K562 (cell line): ENCODE results near the gene COL13A1. TPM values are rescaled to one million over a fixed set of nuclear protein-coding genes. Genes with fewer than 3 reads are reported as not detected.

Experiments
- ATAC-seq: fragments of 200-7000 bp; cut with Tn5 transposase; 3 replicates; pipeline ENCODE4 v1.9.1; 2020; ENCODE audit warnings: moderate library complexity
- BruUV-seq: library from RNA; stranded (reverse); fragments of 400-500 nt; replicated peaks from 2 replicates; lab custom pipeline; 2021; lab: Mats Ljungman, UMichigan
- CTCF ChIA-PET: fragments of 300-600 bp; formaldehyde crosslinking; extraction: SDS; loops from one replicate; lab custom pipeline; 2021; ENCODE audit warnings: low intra/inter-chr PET ratio; lab: Yijun Ruan, JAX
- POLR2A ChIA-PET: fragments of 300-600, 350-650 bp; sonication (Branson Sonifier 250); formaldehyde crosslinking; extraction: SDS; loops from one replicate; lab custom pipeline; 2021; ENCODE audit warnings: antibody characterized with exemption, inconsistent platforms; lab: Yijun Ruan, JAX
- DNase-seq, 4 experiments: peaks; one replicate each; pipeline versions ENCODE4 v3.0.0 to v3.0.0-alpha.2; 2011 to 2018; ENCODE audit warnings: low spot score in 3 of 4, mixed read lengths in 3 of 4; ENCODE audit errors: extremely low read depth in 1 of 4
- FAIRE-seq: peaks from 2 replicates; lab custom pipeline; 2011; peaks lifted over from hg19 to GRCh38; lab: Jason Lieb, UNC
- H2AFZ ChIP-seq: 2 replicates; pipeline ENCODE4 v1.6.0; 2011; ENCODE audit warnings: low read depth, low read length, control low read depth, inconsistent platforms
- H3K27ac ChIP-seq: fragments of 200-600 bp; 3 replicates; pipeline ENCODE4 v1.8.0; 2011; ENCODE audit warnings: low read depth, mild to moderate bottlenecking, control low read depth, inconsistent platforms, low read length, moderate library complexity, mixed read lengths; ENCODE audit errors: extremely low read depth
- H3K27me3 ChIP-seq, 2 experiments: fragments of 300-600 bp in 1 of 2; 2 replicates in 1 of 2; 3 replicates in 1 of 2; pipeline versions ENCODE4 v1.6.0 to v1.8.0; 2011; ENCODE audit warnings: inconsistent platforms in 2 of 2, low read length in 2 of 2, mild to moderate bottlenecking in 1 of 2, mixed read lengths in 1 of 2, moderate library complexity in 1 of 2; ENCODE audit not compliant: control insufficient read depth in 2 of 2, insufficient read depth in 2 of 2
- H3K36me3 ChIP-seq: fragments of 300-600 bp; 3 replicates; pipeline ENCODE4 v1.8.0; 2011; ENCODE audit warnings: mild to moderate bottlenecking, low read length, inconsistent platforms; ENCODE audit not compliant: control insufficient read depth, insufficient read depth
- H3K4me1 ChIP-seq, 2 experiments: fragments of 200-600 bp in 1 of 2; replicated peaks in 1 of 2; 2 replicates in 1 of 2; 3 replicates in 1 of 2; pipeline versions ENCODE4 v1.5.1 to v1.8.0; 2011; ENCODE audit warnings: inconsistent platforms in 2 of 2, low read length in 2 of 2, mild to moderate bottlenecking in 1 of 2, mixed read lengths in 1 of 2, moderate library complexity in 1 of 2; ENCODE audit not compliant: control insufficient read depth in 2 of 2, insufficient read depth in 2 of 2
- H3K4me2 ChIP-seq: 2 replicates; pipeline ENCODE4 v1.6.1; 2011; ENCODE audit warnings: low read length, control low read depth, inconsistent platforms, mixed read lengths; ENCODE audit not compliant: insufficient read depth
- H3K4me3 ChIP-seq: fragments of 200-600 bp; sonication (generic), shearing (Covaris generic); 2 replicates; pipeline ENCODE4 v1.5.1; 2016; ENCODE audit warnings: control low read depth, inconsistent platforms
- H3K79me2 ChIP-seq: fragments of 200-600 bp; 3 replicates; pipeline ENCODE4 v1.8.0; 2011; ENCODE audit warnings: low read length, inconsistent platforms; ENCODE audit not compliant: control insufficient read depth, insufficient read depth
- H3K9ac ChIP-seq, 2 experiments: 2 replicates each; pipeline versions ENCODE4 v1.6.0 to v1.6.1; 2011; ENCODE audit warnings: low read depth in 2 of 2, low read length in 2 of 2, control low read depth in 1 of 2, inconsistent platforms in 1 of 2, mild to moderate bottlenecking in 1 of 2, mixed read lengths in 1 of 2; ENCODE audit not compliant: insufficient read depth in 1 of 2
- H3K9me1 ChIP-seq: one replicate; pipeline ENCODE4 v1.6.0; 2011; ENCODE audit warnings: inconsistent platforms, mild to moderate bottlenecking, low read length, moderate library complexity; ENCODE audit not compliant: control insufficient read depth, insufficient read depth
- H3K9me3 ChIP-seq: replicated peaks from 2 replicates; pipeline ENCODE4 v1.5.1; 2011; ENCODE audit warnings: low read depth, low read length, inconsistent platforms; ENCODE audit not compliant: control insufficient read depth, insufficient read depth
- H4K20me1 ChIP-seq: replicated peaks from 2 replicates; pipeline ENCODE4 v1.6.1; 2011; ENCODE audit warnings: low read length, inconsistent platforms, mixed read lengths; ENCODE audit not compliant: control insufficient read depth, insufficient read depth
- ATF7 ChIP-seq: fragments of 450-650 bp; IDR thresholded peaks from 2 replicates; pipeline ENCODE4 v1.7.1; 2014; ENCODE audit warnings: mild to moderate bottlenecking, moderate library complexity
- ESRRB ChIP-seq: fragments of 250-450 bp; sonication (Bioruptor Pico); IDR thresholded peaks from 2 replicates; pipeline ENCODE4 v1.5.0; 2020; ENCODE audit warnings: mild to moderate bottlenecking, moderate library complexity, borderline replicate concordance
- GTF2E2 ChIP-seq: fragments of 200-800 bp; sonication (Bioruptor generic); IDR thresholded peaks from 2 replicates; pipeline ENCODE4 v1.6.1; 2016; ENCODE audit warnings: missing genetic modification characterization, missing compliant biosample characterization
- IRF2 ChIP-seq: sonication (generic); formaldehyde crosslinking; IDR thresholded peaks from 2 replicates; pipeline ENCODE4 v1.8.1; 2022; ENCODE audit warnings: mild to moderate bottlenecking, missing genetic modification reagents
- KLF10 ChIP-seq: fragments of 250-450 bp; sonication (Bioruptor Pico); IDR thresholded peaks from 2 replicates; pipeline ENCODE4 v1.6.1; 2021; ENCODE audit warnings: matching md5 sums
- NCOA4 ChIP-seq: fragments of 450-650 bp; IDR thresholded peaks from 2 replicates; pipeline ENCODE4 v1.6.1; 2018; ENCODE audit warnings: mild to moderate bottlenecking; ENCODE audit not compliant: partially characterized antibody
- NR1H2 ChIP-seq: sonication (generic); formaldehyde crosslinking; IDR thresholded peaks from 2 replicates; pipeline ENCODE4 v1.4.0; 2020; ENCODE audit warnings: mild to moderate bottlenecking, missing genetic modification reagents
- PATZ1 ChIP-seq: fragments of 250-450 bp; sonication (Bioruptor Pico); IDR thresholded peaks from 2 replicates; pipeline ENCODE4 v1.5.0; 2020; ENCODE audit warnings: mild to moderate bottlenecking, borderline replicate concordance
- POLR3G ChIP-seq: IDR thresholded peaks from 2 replicates; pipeline ENCODE4 v1.6.1; 2011; ENCODE audit not compliant: insufficient read length, insufficient replicate concordance; ENCODE audit errors: extremely low read depth
- THRB ChIP-seq: fragments of 450-650 bp; formaldehyde crosslinking; conservative IDR thresholded peaks from 2 replicates; pipeline ENCODE4 v1.4.0; 2022; ENCODE audit warnings: mild to moderate bottlenecking, missing genetic modification characterization
- ZNF584 ChIP-seq: fragments of 200-800 bp; sonication (Bioruptor generic); IDR thresholded peaks from 2 replicates; pipeline ENCODE4 v1.6.1; 2016; ENCODE audit warnings: low read depth, mild to moderate bottlenecking, missing genetic modification characterization, missing compliant biosample characterization
- WGBS: fragments of 100-300 bp; shearing (Covaris generic); methylation state at CpG from one replicate; pipeline ENCODE4 v1.1.6; 2016; ENCODE audit warnings: low coverage, mixed read lengths; ENCODE audit not compliant: insufficient coverage; ENCODE audit errors: missing lambda C conversion rate; 5-methylcytosine and 5-hydroxymethylcytosine counted together
- in situ Hi-C: fragments of 300-500 bp; cut with MboI; formaldehyde crosslinking; loops from 4 replicates; pipeline ENCODE4 v1.15.0; 2018; ENCODE audit warnings: inconsistent platforms, mixed read lengths
- intact Hi-C: fragments of 100-400 bp; cut with micrococcal nuclease; formaldehyde crosslinking; loops from 2 replicates; pipeline ENCODE4 v1.14.2; 2022
- polyA plus RNA-seq, 8 experiments: library from polyadenylated mRNA; depleted of rRNA in 4 of 8; stranded (reverse) in 5 of 8; unstranded in 3 of 8; fragments of >200 nt; fragmentation: Nextera tagmentation in 2 of 8; fragmentation: Illumina TruSeq in 1 of 8; extraction: Ambion mirVana in 2 of 8; extraction: Trizol in 1 of 8; gene quantifications; 2 replicates each; pipeline versions ENCODE4 v1.2.1 to v1.2.3, GENCODE V29; 2011 to 2014; ENCODE audit warnings: inconsistent platforms in 1 of 8, missing spikeins in 1 of 8
- total RNA-seq, 7 experiments: library from RNA; depleted of rRNA in 6 of 7; stranded (reverse); fragments of >200 nt in 6 of 7; fragmentation: Illumina TruSeq in 2 of 7; extraction: Trizol in 2 of 7; gene quantifications; 2 replicates each; pipeline versions ENCODE4 v1.2.1 to v1.2.3, GENCODE V29; 2011 to 2021; ENCODE audit warnings: low replicate concordance in 1 of 7
- TF ChIP-seq, protein P1 (sequence below): fragments of 150-350 bp; conservative IDR thresholded peaks from 2 replicates; pipeline ENCODE4 v1.6.1; 2014; ENCODE audit warnings: low read length
- TF ChIP-seq, protein P2 (sequence below): sonication (generic); formaldehyde crosslinking; IDR thresholded peaks from 2 replicates; pipeline ENCODE4 v1.8.1; 2023; ENCODE audit warnings: mild to moderate bottlenecking, missing genetic modification reagents

COL13A1 gene
- total and polyA plus RNA-seq, 9 of the 15 experiments (the other 6 are each of a cell fraction or from before 2014, with no cell fraction given): not detected

- Histone ChIP-seq H3K36me3 (no peaks in the 10 kb centered on the region), H3K79me2 (no peaks in the 10 kb centered on the region), H3K9me3 (no peaks in the 10 kb centered on the region), H3K4me1 (no peaks in the 10 kb centered on the region; a peak in 2 of 5 replicates), H4K20me1 (peaks cover 36% of the 10 kb centered on the region), H3K4me3 (no peak overlapping the region), H3K27me3 (peaks cover 24 to 73% of the 10 kb centered on the region in 2 experiments), H3K9me1 (peaks cover 2% of the 10 kb centered on the region), H3K27ac (no peak overlapping the region), H2AFZ (no peak overlapping the region), H3K9ac (no peak overlapping the region), H3K4me2 (no peak overlapping the region)
- WGBS: 4% methylated on average over 6 of the region's 6 CpGs
- in situ Hi-C loops: no loop called here
- ChIA-PET CTCF (no interaction called here), POLR2A (interaction anchor here (0.6 kb wide), 1 partner anchor 293 kb away, joined by 4 read pairs; no protein-coding TSS in a partner anchor)
- FAIRE-seq (no peak), ATAC-seq (no peak), DNase-seq (no peak)
- no TSS peak for BruUV-seq
- TF ChIP-seq NCOA4 (no peak), THRB (CRISPR knock-in tag) (no peak), GTF2E2 (no peak), NR1H2 (no peak), ZNF584 (no peak), ATF7 (no peak), IRF2 (no peak), PATZ1 (CRISPR knock-in tag) (no peak), ESRRB (CRISPR knock-in tag) (no peak), KLF10 (CRISPR knock-in tag) (no peak), POLR3G (no peak)
- TF ChIP-seq, protein P1, sequence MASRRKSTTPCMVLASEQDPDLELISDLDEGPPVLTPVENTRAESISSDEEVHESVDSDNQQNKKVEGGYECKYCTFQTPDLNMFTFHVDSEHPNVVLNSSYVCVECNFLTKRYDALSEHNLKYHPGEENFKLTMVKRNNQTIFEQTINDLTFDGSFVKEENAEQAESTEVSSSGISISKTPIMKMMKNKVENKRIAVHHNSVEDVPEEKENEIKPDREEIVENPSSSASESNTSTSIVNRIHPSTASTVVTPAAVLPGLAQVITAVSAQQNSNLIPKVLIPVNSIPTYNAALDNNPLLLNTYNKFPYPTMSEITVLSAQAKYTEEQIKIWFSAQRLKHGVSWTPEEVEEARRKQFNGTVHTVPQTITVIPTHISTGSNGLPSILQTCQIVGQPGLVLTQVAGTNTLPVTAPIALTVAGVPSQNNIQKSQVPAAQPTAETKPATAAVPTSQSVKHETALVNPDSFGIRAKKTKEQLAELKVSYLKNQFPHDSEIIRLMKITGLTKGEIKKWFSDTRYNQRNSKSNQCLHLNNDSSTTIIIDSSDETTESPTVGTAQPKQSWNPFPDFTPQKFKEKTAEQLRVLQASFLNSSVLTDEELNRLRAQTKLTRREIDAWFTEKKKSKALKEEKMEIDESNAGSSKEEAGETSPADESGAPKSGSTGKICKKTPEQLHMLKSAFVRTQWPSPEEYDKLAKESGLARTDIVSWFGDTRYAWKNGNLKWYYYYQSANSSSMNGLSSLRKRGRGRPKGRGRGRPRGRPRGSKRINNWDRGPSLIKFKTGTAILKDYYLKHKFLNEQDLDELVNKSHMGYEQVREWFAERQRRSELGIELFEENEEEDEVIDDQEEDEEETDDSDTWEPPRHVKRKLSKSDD: no peak
- TF ChIP-seq, protein P2, sequence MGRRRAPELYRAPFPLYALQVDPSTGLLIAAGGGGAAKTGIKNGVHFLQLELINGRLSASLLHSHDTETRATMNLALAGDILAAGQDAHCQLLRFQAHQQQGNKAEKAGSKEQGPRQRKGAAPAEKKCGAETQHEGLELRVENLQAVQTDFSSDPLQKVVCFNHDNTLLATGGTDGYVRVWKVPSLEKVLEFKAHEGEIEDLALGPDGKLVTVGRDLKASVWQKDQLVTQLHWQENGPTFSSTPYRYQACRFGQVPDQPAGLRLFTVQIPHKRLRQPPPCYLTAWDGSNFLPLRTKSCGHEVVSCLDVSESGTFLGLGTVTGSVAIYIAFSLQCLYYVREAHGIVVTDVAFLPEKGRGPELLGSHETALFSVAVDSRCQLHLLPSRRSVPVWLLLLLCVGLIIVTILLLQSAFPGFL (CRISPR knock-in tag): no peak
- intact Hi-C loops: no loop called here
These were observed 91.7 kb downstream of the COL13A1 start for GRCh38 chr10:69893271-69893900.
